D721Med (cell line): ENCODE measurements around the gene PDLIM7.
"Not testable (repeated sequence)": the region's sequence is repeated elsewhere in the genome, so short reads cannot be mapped to it uniquely, and the experiment has no call there.

Source experiments
- DNase-seq: peaks from one replicate; pipeline ENCODE4 v3.0.0; 2011; ENCODE audit warnings: low spot score; ENCODE audit not compliant: insufficient read length
- FAIRE-seq: peaks from 2 replicates; lab custom pipeline; 2011; peaks lifted over from hg19 to GRCh38; lab: Jason Lieb, UNC
- CTCF ChIP-seq: IDR thresholded peaks from 2 replicates; pipeline ENCODE4 v1.5.1; 2012; ENCODE audit warnings: mild to moderate bottlenecking, control low read depth; ENCODE audit not compliant: insufficient read depth; ENCODE audit errors: missing control alignments

Gene PDLIM7

GRCh38 chr5:177489119-177489716 is 8.2 kb downstream of the PDLIM7 start:
- DNase-seq (no peak), FAIRE-seq (no peak)
- no peak for TF ChIP-seq CTCF

GRCh38 chr5:177487975-177488374 is 9.4 kb downstream of the PDLIM7 start:
- FAIRE-seq (no peak), DNase-seq (no peak)
- peak; percentile 33 for TF ChIP-seq CTCF

GRCh38 chr5:177487144-177487543 is 10.3 kb downstream of the PDLIM7 start:
- no peak for FAIRE-seq
- no peak for DNase-seq
- no peak for TF ChIP-seq CTCF

GRCh38 chr5:177486256-177486655 is 11.1 kb downstream of the PDLIM7 start:
- DNase-seq (no peak), FAIRE-seq (no peak)
- TF ChIP-seq CTCF: no peak

- not testable (repeated sequence) for DNase-seq, FAIRE-seq
Observed at GRCh38 chr5:177485753-177486152, 11.7 kb downstream of the PDLIM7 start.

- FAIRE-seq (no peak), DNase-seq (no peak)
- TF ChIP-seq CTCF: no peak
Observed at GRCh38 chr5:177484902-177485549, 12.4 kb downstream of the PDLIM7 start.

- DNase-seq: no peak
- TF ChIP-seq CTCF: no peak
- no peak for FAIRE-seq
Observed at GRCh38 chr5:177483994-177484901, 13.2 kb downstream of the PDLIM7 start.
